Stimulated activated CD8-positive, alpha-beta memory T cell treated with anti-CD3 and anti-CD28 coated beads, Interleukin-15, amount 100 ng/mL, for 24 hours (primary cell): ENCODE data around the gene PRKAB1.
"Not testable (repeated sequence)": the region's sequence is repeated elsewhere in the genome, so short reads cannot be mapped to it uniquely, and the experiment has no call there.

Experiments used
- DNase-seq: peaks from one replicate; pipeline ENCODE4 v3.0.0-alpha.2; 2020; ENCODE audit warnings: low read depth

Gene PRKAB1, protein sequence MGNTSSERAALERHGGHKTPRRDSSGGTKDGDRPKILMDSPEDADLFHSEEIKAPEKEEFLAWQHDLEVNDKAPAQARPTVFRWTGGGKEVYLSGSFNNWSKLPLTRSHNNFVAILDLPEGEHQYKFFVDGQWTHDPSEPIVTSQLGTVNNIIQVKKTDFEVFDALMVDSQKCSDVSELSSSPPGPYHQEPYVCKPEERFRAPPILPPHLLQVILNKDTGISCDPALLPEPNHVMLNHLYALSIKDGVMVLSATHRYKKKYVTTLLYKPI

DNA sequence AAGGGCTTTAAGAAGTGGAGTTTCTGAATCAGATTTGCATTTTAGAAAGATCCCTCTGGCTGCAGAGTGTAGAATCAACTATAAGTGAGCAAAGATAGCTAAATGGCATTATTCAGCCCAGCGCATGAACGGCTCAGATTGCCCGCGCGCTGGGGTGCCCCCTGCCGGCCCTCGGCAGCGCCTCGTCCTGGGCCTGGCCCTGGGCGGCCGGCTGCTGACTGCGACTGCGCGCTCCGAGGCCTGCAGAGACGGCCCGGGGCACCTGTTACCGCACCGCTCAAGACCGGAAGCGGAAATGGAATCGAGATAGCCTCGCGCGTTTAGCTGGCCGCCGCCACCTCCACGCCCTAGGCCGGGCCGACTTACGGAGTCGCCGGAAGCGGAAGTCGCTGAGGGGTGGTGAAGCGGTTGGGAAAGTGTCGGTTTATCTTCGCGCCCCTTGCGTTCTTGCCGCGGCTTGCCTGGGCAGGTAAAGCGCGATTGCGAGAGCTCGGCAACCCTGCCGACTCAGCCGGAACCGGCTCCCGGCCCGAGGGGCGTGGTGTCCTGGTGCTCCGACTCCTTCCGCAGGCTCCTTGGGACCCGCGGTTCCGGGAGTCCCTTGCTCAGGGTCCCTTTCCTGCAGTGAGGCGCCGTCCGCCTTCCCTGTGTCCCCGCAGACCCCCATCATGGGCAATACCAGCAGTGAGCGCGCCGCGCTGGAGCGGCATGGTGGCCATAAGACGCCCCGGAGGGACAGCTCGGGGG lies at the start of gene PRKAB1:
Gene PRKAB1 (plus strand): TSS at position 557 of the 747 bp plus-strand sequence. CDS start 112 bp downstream, at position 669.
- peak; percentile 87 for DNase-seq

DNA sequence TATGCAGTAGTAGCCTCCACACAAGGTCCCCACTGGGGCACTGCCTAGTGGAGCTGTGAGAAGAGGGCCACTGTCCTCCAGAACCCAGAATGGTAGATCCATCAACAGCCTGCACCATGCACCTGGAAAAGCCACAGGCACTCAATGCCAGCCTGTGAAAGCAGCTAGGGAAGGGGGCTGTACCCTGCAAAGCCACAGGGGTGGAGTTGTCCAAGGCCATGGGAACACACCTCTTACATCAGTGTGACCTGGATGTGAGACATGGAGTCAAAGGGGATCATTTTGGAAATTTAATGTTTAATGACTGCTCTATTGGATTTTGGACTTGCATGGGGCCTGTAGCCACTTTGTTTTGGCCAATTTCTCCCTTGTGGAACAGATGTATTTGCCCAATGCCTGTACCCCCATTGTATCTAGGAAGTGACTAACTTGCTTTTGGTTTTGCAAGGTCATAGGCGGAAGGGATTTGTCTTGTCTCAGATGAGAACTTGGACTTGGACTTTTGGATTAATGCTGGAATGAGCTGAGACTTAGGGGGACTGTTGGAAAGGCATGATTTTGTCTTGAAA lies 49.5 kb upstream of the PRKAB1 start:
- DNase-seq: not testable (repeated sequence)

- no peak for DNase-seq
Measured at GRCh38 chr12:119620490-119620889, 47.4 kb upstream of the PRKAB1 start.

DNA sequence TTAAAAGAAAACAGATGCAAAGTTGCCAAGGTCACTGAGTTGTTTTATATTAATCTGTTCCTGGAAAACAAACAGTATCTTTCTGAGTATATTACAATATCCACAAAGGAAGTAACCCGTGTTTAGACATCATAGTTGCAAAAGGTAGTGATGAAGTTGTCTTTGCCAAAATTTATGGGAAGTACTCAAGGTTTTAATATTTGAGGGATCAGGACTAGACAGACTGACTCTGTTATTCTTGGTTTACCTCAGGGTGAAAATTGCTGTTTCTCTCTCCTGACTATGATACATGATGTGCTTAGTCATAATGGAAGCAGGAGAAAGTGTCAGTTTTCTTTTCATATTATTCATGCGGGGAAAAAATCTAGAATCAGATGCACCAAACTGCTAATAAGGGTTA lies 46.1 kb upstream of the PRKAB1 start:
- DNase-seq: no peak

- DNase-seq: no peak
Measured at GRCh38 chr12:119624966-119625365, 43.0 kb upstream of the PRKAB1 start.

GRCh38 chr12:119627019-119627643 lies 40.8 kb upstream of the PRKAB1 start:
- DNase-seq: no peak

DNA sequence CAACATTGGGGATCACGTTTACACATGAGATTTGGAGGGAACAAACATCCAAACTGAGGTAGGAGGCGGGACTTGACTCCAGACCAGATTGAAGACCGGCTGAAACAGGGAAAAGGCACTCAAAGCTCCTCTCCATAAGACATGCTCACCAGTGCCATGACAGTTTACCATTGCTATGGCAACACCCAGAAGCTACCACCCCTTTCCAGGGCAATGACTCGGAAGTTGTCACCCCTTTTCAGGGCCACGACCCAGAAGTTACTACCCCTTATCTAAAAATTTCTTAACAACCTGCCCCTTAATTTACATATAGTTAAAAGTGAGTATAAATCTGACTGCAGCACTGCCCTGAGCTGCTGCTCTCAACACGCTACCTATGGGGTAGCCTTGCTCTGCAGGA lies 40.2 kb upstream of the PRKAB1 start:
- no peak for DNase-seq

GRCh38 chr12:119630223-119630780 lies 37.6 kb upstream of the PRKAB1 start:
- DNase-seq: no peak

DNA sequence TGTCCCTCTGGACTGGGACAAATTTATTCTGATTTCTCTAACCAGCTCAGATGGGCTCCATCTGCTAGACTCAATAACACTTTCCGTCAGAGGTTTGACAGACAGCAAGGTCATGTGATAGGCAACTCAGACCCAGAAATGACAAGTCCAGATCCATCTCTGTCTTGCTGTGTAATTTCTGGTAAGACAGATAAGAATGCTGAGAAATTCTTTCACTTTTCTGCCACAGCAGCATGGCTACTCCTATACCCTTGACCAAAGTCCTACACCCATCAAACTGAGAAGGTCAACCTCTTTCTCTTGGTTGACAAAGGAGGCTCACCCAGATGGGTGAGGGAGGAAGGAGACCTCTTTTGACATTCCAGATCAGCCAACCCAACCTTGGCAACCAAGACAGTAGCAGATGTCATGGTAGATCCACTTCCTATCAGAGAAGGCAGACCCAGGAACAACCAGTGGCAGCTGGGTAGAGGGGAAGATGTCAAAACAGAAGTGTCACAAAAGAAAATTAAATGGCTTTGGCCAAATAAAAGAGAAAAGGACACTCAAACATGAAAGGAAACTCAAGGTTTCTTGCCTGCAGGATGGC lies 36.9 kb upstream of the PRKAB1 start:
- no peak for DNase-seq

DNA sequence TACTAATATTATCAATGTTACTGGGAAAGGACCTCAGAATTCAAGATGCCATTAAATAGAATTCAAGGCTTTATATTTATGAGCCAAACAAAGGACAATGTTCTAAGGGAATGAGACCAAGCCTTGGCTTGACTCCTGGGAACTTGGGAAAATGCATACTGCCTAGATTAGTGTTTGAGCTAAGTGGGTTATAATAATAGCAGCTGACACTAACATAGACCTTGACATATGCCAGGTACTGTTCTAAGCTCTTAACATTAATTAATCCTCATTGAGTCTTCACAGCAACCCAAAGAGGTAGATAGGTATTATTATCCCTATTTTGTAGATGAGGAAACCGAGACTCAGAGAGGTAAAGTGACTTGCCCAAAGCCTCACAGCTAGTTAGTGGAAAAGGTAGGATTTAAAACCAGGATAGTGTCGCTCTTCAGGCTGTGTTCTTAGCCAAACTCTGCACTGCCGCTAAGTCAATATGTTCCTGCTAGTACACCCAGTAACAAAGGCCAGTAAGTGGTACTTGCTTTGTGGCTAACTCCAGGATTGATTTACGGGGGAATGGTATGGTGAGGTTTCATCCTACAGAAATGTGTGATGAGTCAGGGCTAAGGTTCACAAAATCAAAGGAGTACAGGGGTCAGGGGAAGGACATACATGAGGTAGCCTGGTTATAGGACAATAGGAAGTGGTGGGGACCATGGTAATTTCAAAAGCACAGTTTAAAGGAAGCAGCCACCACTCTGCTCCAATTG lies 35.8 kb upstream of the PRKAB1 start:
- DNase-seq: no peak

- DNase-seq: no peak
Measured at GRCh38 chr12:119634743-119635142, 33.2 kb upstream of the PRKAB1 start.

DNA sequence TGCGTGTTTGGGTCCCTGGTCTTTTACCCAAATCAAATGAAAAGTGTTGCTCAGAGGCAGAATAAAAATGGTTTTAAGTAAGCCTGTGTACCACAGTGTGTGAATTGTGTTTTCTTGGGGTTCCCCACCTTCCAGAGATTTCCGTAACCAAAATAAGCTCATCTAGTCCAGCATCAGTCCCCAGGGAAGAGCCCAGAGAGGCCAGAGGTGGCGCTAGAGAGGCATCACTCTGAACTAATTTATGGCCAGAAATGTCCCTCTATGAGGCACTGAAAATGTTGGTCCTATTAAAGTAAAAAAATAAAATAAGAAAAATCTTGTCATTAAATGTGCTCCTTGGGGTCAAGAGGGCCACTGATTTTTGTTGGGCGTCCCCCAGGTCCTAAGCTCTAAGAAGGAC lies 24.9 kb upstream of the PRKAB1 start:
- DNase-seq: no peak

GRCh38 chr12:119644930-119645329 lies 23.0 kb upstream of the PRKAB1 start:
- DNase-seq: no peak

DNA sequence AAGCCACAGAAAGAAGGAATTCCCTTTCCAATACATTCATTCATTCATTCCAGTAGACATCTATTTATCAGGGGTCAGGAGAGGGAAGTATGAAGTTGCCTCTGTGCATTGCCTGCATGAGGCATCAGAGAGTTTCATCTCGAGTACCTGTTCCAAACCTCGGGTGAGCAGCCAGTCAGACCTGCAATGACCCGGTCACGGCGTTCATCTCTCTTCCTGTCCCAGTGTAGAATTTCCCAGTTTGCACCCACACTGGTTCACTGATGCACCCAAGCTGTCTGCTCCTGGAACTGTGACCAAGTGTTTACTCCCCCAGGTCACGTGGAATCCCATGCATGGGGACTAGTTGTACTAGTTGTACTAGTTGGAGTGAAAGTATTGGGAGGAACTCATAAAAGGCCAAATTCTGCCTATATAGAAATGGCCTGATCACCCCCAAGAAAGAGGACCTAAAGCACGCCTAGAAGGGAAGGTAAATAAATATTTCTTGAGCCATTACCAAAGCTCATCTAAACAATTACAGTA lies 22.3 kb upstream of the PRKAB1 start:
- no peak for DNase-seq

GRCh38 chr12:119649202-119649808 lies 18.6 kb upstream of the PRKAB1 start:
- no peak for DNase-seq

GRCh38 chr12:119652665-119653064 lies 15.3 kb upstream of the PRKAB1 start:
- no peak for DNase-seq

- DNase-seq: not testable (repeated sequence)
Measured at GRCh38 chr12:119657001-119657400, 10.9 kb upstream of the PRKAB1 start.

DNA sequence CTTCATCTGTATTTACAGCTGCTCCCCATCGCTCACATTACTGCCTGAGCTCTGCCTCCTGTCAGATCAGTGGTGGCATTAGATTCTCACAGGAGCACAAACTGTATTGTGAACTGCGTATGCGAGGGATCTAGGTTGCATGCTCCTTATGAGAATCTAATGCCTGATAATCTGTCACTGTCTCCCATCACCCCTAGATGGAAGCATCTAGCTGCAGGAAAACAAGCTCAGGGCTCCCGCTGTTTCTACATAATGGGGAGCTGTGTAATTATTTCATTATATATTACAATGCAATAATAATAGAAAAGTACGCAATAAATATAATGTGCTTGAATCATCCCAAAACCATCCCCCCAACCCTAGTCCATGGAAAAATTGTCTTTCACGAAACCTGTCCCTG lies 9.8 kb upstream of the PRKAB1 start:
- not testable (repeated sequence) for DNase-seq

GRCh38 chr12:119659289-119659897 lies 8.5 kb upstream of the PRKAB1 start:
- DNase-seq: no peak

DNA sequence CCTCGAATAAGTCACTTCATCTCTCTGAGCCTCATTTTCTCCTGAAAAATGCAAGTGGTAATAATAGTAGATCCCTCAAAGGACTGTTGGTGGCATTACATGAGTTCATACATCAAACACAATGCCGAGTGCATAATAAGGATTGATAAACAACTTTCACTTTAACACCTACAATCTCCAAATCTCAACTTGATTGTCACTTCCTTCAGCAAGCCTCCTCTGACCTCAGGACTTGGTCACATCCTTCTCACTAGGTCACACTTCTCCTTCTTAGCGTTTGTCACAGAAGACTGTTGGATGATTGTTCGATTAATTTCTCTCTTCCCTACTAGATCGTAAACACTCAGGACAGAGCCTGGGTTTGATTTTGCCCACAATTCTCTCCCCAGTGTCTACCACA lies 7.9 kb upstream of the PRKAB1 start:
- no peak for DNase-seq
